MV-4-11 (cell line): ENCODE results near the gene VPS33A.

Experiments
- DNase-seq: peaks from one replicate; lab custom pipeline; 2025; lab: John Stamatoyannopoulos, UW

Gene VPS33A

DNA sequence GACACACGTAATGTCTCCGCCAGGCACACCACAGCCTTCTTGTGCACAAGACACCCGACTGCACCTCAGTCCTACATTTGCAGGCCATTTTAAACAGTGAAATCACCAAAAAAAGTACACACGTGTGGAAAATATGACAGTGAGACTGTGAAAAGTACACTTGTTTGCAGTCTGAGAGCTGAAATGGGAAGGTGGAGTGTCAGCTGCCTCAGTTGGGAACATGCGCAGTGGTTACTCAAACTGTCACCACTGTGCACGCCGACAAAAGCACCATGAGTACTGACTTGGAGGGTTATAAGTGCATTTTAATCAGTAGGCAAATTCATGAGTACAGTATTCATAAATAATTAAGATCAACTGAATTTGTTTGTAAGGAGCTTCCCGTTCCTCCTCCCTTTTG is 15.8 kb downstream of the VPS33A start:
- DNase-seq = no peak

GRCh38 chr12:122250047-122250446 is 16.2 kb downstream of the VPS33A start:
- no peak for DNase-seq

DNA sequence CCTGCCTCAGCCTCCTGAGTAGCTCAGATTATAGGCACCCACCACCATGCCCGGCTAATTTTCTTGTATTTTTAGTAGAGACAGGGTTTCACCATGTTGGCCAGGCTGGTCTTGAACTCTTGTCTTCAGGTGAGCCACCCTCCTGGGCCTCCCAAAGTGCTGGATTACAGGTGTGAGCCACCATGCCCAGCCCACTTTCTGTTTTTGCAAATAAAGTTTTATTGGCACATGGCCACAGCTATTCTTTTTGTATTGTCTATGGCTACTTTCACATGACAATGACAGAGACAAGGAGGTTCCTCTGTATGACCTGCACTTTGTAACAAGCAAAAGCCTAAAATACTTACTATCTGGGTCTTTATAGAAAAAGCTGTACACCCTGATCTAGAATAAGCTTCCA is 20.7 kb downstream of the VPS33A start:
- DNase-seq = no peak

GRCh38 chr12:122244565-122245371 is 21.5 kb downstream of the VPS33A start:
- no peak for DNase-seq

DNA sequence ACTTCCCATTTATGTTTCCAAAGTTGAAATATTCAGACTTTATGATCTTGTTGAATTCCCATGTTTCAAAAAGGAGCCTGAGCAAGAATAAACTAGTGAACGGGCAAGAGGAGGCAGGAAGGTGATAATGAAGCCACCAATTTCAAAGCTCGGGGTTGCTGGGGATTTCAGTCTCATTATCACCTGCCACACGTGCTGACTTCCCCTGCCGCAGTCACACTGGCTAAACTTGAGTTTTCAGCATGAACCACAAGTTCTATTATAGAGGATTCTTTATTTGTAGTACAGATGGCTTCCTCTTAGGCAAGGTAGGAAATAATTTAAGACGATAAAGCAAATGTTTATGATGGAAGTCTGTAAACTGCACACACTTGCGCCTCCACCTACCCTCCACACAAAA is 22.3 kb downstream of the VPS33A start:
- DNase-seq = no peak

GRCh38 chr12:122238861-122239260 is 27.4 kb downstream of the VPS33A start:
- DNase-seq = no peak

DNA sequence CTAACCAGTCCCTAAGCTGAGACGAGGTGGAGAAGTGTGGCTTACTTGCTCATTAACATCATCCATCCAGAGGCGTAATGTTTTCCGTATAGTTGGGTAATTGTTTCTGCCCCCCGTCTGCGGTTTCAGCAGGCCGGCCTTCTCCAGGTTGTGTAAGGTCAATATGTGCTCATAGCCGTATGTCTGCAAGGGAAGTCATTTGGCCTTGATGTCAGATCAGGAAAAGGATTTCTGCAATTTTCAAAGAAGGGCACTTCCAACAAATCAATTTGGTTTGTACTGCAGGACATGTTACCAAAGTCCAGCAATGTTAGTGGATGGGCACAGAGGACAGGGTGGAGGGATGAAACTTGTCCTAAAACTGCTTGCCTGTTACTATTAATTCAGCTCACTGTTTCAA is 30.6 kb downstream of the VPS33A start:
- DNase-seq = peak; percentile 45

DNA sequence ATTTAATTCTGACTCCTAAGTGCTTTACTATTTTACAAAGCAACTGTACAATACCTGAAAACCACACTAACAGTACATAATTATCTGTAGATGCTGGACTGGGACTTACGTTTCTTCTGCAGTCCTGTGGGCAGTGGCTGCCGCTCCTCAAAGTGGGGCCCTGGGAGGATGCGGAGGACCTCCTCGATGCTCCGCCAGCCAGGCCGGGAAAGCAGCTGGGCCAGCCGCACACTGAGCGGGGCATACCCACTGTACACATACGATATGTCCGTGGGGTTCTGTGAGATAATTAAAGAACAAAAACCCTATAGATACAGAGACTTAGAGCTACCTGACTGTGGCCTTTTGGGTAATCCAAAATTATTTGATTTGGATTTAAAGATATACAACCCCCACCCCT is 33.6 kb downstream of the VPS33A start:
- no peak for DNase-seq

DNA sequence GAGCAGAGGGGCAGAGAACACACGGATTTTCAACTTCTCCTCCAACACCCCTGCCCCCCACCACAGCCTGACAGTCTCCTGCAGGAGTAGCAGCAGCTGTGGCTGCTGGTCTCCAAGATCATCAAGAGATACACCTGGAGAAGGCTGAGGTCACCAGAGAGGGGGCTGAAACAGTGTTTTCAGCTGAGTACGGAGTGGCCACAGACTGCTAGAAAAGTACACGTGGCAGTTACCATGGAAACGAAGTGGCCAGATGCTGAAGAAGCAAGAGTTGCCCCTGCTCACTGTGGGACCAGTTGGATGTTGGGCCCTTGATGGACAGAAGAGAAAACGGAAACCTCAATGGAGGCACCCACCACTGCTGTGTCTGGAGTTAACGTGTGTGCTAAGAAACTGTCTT is 35.5 kb downstream of the VPS33A start:
- DNase-seq = no peak

- DNase-seq = no peak
Observed at GRCh38 chr12:122228092-122228491, 38.2 kb downstream of the VPS33A start.

DNA sequence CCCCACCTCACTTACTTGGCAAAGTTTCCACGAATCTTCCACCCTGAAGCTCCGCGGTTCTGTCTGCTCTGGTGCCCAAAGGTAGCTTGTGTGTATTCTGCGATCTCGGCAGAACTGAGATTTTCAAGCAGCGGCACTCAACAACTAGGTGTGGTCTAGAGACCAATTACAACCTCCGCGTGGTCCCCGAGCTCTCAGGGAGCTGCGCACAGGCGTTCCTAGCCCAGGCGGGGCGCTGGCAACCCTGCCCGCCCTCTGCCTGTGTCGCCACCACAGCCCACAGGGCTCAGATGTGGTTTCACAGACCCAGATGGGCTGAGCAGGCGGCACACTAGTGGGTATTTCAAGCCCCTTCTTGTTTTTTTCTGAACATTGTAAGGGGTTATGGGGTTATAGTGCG is 39.0 kb downstream of the VPS33A start:
- DNase-seq = no peak

DNA sequence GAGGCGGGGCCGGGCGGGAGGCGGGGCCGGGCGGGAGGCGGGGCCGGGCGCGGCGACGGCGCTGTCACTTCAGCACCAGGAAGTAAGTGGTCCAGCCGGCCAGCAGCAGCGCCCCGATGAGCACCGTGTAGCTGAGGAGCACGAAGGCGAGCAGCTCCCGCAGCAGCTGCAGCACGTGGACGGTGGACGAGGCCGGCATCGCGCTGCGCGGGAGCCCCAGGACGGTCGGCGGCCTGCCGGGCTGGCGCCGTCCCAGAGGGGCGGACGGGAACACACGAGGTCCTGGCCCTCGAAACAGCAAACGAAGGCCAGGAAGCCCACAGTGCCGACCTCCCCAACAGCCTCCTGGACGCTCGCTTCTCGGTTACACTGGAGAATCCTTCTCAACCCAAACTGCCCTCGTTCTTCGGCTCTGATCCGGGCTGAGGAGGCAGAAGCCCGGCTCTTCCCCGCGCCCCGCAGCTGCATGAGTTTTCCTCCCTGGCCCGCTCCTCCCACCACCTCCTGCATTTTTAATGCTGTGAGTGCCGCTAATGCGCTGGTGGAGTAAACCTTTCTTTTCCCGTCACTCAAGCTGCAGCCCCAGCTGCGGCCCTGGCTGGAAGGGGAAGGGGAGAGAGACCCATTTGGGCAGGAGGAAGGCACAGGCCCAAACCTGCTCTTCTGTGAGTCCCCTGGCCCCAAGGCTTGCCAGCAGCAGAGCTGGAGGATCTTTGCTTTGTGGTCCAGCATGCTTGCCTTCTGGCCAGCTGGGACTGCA is 39.7 kb downstream of the VPS33A start:
- no peak for DNase-seq

DNA sequence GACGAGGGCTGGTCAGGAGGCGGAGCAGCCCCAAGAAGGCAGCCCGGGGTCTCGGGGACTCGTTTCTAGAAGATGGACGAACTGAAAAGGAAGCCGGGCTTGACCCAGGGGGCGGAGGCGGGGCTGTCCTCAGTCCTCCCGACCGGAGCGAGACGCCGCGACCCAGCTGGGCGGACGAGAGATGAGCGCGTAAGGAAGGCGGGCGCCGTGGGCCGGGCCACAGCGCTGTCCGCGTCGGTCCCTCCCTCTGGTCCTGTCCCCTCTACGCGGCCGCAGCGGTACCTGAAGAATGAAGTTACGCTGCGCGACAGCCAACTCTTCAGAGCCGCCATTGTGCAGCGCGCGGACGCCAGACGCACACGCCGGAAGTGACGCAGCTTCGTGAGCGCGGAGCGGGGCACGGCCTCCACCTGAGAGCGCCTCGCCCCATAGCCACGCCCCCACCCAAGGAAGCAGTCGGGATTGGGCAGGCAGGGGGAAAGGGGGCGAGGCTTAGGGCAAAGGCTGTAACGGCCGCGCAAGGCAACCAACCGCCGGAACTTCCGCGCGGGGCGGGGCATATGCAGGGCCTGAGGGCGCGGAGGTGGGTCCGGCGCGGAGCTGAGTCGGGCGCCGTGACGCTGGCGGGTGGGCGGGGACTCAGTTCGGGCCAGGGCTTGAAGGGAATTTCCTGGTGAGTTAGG is 40.5 kb downstream of the VPS33A start, which contains the start of gene DIABLO:
DIABLO (minus strand) TSS at position 370 of the 683 bp plus-strand sequence; CDS start at position 332, 38 bp downstream.
- DNase-seq = peak; percentile 99

- no peak for DNase-seq
Observed at GRCh38 chr12:122216445-122216844, 49.8 kb downstream of the VPS33A start.

DNA sequence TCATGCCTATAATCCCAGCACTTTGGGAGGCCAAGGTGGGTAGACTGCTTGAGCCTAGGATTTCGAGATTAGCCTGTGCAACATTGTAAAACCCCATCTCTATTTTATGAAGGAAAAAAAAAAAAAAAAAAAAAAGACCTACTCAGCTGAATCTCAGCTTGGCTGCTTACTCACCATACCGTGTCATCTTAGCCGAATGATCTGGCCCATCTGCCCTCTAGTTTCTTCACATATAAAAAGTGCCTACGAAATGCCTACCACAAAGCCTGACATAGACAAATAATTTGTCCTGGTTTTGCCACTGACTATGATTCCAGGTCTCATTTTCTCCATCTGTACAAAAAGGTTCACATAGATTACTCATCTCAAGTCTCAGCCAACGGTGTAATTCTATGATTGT is 50.5 kb downstream of the VPS33A start:
- DNase-seq = no peak

GRCh38 chr12:122208073-122208820 is 58.0 kb downstream of the VPS33A start:
- no peak for DNase-seq

- no peak for DNase-seq
Observed at GRCh38 chr12:122207391-122207790, 58.9 kb downstream of the VPS33A start.

DNA sequence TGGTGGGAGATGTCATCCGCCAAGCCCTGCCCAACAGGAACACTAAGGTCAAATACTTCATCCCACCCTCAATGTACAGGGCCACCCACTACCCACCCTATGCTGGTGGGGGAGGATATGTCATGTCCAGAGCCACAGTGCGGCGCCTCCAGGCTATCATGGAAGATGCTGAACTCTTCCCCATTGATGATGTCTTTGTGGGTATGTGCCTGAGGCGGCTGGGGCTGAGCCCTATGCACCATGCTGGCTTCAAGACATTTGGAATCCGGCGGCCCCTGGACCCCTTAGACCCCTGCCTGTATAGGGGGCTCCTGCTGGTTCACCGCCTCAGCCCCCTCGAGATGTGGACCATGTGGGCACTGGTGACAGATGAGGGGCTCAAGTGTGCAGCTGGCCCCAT is 59.3 kb downstream of the VPS33A start:
- DNase-seq = no peak

DNA sequence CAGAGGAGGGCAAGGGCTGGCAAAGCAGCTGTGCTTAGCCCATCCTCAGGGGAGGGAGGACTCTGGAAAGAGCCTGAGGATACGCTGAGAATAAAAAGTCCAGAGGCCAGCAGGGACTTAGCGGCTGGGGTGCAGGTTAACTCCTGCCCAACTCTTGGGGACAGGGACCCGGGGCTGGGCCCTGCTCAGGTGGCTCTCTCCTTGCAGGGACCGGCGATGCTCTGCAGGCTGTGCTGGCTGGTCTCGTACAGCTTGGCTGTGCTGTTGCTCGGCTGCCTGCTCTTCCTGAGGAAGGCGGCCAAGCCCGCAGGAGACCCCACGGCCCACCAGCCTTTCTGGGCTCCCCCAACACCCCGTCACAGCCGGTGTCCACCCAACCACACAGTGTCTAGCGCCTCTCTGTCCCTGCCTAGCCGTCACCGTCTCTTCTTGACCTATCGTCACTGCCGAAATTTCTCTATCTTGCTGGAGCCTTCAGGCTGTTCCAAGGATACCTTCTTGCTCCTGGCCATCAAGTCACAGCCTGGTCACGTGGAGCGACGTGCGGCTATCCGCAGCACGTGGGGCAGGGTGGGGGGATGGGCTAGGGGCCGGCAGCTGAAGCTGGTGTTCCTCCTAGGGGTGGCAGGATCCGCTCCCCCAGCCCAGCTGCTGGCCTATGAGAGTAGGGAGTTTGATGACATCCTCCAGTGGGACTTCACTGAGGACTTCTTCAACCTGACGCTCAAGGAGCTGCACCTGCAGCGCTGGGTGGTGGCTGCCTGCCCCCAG is 60.0 kb downstream of the VPS33A start:
- DNase-seq = no peak

GRCh38 chr12:122205053-122205925 is 61.0 kb downstream of the VPS33A start:
- peak; percentile 19 for DNase-seq
